Ectodermal cell (in vitro differentiated cells): ENCODE measurements around the gene DCP1A. TPM values are rescaled to one million over a fixed set of nuclear protein-coding genes. Genes with fewer than 3 reads are reported as not detected.
"Not testable (repeated sequence)": the region's sequence is repeated elsewhere in the genome, so short reads cannot be mapped to it uniquely, and the experiment has no call there.

Source experiments
- H3K27ac ChIP-seq: 2 replicates; pipeline ENCODE4 v1.7.0; 2013; ENCODE audit warnings: mild to moderate bottlenecking, low read depth, low read length; ENCODE audit not compliant: insufficient read depth, poor library complexity, severe bottlenecking
- H3K27me3 ChIP-seq: 2 replicates; pipeline ENCODE4 v1.7.0; 2013; ENCODE audit warnings: mild to moderate bottlenecking, low read length; ENCODE audit not compliant: insufficient read depth, control insufficient read depth, poor library complexity, severe bottlenecking
- H3K36me3 ChIP-seq: one replicate; pipeline ENCODE4 v1.7.0; 2013; ENCODE audit warnings: low read length; ENCODE audit not compliant: control insufficient read depth, insufficient read depth
- H3K4me1 ChIP-seq: one replicate; pipeline ENCODE4 v1.7.0; 2013; ENCODE audit warnings: low read length; ENCODE audit not compliant: control insufficient read depth, insufficient read depth
- H3K4me3 ChIP-seq: 2 replicates; pipeline ENCODE4 v1.7.0; 2013; ENCODE audit warnings: low read depth, low read length, control low read depth; ENCODE audit not compliant: insufficient read depth
- H3K9me3 ChIP-seq: 2 replicates; pipeline ENCODE4 v1.7.0; 2013; ENCODE audit warnings: mild to moderate bottlenecking, low read length, moderate library complexity; ENCODE audit not compliant: control insufficient read depth
- WGBS, 2 experiments: methylation state at CpG; one replicate each; pipeline ENCODE4 v1.1.7; 2013; ENCODE audit warnings: missing lambda C conversion rate in 2 of 2; 5-methylcytosine and 5-hydroxymethylcytosine counted together
- polyA plus RNA-seq, 4 experiments: library from polyadenylated mRNA; stranded (reverse); fragments of 50-300 nt; gene quantifications; one replicate each; pipeline ENCODE4 v1.2.3, GENCODE V29; 2013

DCP1A gene
- polyA plus RNA-seq (2013, experiment 1 of 4), result 26.6 TPM
- 23.7 TPM for polyA plus RNA-seq (2013, experiment 2 of 4)
- polyA plus RNA-seq (2013, experiment 3 of 4), result 20.1 TPM
- polyA plus RNA-seq (2013, experiment 4 of 4), result 28.1 TPM

DNA sequence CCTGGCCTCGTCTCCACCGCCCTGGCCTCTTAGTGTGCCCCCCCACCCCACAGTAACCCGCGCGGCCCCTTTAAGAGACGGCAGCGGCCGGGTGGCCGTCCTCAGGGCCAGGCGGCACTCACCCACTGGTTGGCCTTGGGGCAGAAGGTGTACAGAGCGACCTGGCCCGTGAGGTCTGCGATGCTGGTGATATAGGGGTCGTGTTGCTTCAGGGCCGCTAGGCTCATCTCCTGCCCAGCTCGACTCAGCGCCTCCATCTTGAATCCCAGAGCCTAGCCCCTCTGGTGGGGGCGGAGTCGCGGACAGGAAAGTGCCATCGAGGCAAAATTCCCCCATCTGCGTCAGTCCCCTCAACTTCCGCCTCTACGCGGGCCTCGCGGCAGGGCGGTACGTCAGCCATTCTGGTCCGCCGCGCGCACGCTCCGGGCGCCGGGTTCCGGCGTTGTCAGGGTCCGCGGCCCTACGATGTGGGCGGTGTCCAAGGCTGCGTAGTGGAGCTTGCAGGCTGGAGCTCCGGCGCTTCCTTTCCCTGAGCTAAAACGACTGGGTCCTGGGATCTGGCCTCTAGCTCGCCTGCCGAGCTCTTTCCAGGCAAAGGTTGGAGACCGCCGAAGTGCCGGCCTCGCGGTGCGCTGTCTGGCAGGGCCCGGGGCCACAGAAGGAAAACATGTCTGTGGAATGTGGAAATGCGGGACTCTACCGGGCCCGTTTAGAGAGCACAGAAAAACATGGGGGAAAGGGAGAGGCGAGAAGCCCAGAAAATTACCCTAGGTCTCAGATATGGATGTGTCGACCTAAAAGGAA, at the start of gene DCP1A:
Gene DCP1A, minus strand, starts transcription at position 283 of the 804 bp plus-strand sequence. Its CDS starts 26 bp downstream, at position 257.
- no peaks in the 10 kb centered on the region for H3K9me3 ChIP-seq
- H3K4me1 ChIP-seq, result no peaks in the 10 kb centered on the region
- H3K27ac ChIP-seq, result peak within 1 kb of the TSS; percentile 91
- WGBS, 2 experiments, result 2% methylated on average over 61 of the region's 61 CpGs
- peaks cover 6% of the 10 kb centered on the region for H3K36me3 ChIP-seq
- peak within 1 kb of the TSS; percentile 70 for H3K4me3 ChIP-seq
- no peaks in the 10 kb centered on the region for H3K27me3 ChIP-seq

DNA sequence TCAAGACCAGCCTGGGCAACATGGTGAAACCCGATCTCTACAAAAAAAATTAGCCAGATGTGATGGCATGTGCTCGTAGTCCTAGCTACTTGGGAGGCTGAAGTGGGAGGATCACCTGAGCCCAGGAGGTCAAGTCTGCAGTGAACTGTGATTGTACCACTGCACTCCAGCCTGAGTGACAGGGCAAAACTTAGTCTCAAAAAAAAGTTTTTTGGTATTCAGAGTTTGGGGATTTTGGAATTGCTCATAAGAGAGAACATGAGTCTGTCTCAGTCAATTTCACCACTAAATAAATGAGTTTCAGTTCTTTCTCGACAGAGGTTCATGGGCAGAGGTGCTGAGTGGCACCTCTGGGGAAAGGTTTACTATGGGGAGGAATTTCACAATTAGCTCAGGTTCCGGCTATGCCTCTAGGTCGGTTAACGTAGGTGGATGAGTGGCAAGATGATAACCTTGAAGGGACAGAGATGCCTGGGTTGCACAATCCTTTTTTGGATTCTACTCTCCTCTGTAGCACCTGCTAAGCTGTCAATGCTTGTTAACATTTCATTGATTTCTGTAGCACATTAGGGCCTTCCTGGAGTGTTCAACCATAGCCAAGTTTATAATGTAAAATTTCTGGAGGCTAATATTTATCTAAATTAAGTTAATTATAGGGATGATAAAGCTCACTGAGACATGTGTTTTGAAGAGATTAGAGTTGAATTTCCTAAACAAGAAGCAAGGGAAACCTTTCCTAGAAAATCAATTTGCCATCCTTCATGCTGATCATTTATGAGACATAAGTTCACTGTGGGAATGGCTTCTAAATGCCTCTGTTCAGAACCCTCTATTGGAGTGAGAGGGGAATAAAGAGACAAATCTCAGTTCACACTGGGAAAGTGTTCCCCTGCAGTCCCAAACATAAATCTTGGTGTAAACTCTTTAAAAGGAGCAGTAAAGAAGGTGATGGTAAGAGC, 37.4 kb upstream of the DCP1A start:
- 89 to 97% methylated on average over 6 of the region's 6 CpGs for WGBS, 2 experiments
- H3K4me1 ChIP-seq, result no peaks in the 10 kb centered on the region
- H3K4me3 ChIP-seq, result no peak overlapping the region
- H3K36me3 ChIP-seq, result no peaks in the 10 kb centered on the region
- no peaks in the 10 kb centered on the region for H3K27me3 ChIP-seq
- no peak overlapping the region for H3K27ac ChIP-seq
- H3K9me3 ChIP-seq, result no peaks in the 10 kb centered on the region

DNA sequence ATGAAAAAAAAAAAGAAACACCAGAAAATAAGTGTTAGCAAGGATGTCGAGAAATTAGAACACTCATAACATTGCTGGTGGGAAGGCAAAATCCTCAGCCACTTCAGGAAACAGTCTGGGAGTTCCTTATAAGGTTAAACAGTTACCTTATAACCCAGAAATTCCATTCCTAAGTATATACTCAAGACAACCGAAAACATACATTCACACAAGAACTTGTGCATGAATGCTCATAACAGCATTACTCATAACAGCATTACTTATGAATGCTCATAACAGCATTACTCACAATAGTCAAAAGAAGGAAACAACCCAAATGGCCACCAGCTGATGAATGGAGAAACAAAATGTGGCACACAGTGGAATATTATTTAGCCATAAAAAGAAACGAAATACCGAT, 34.8 kb upstream of the DCP1A start:
- no peaks in the 10 kb centered on the region for H3K4me1 ChIP-seq
- H3K9me3 ChIP-seq, result no peaks in the 10 kb centered on the region
- no peak overlapping the region for H3K4me3 ChIP-seq
- 93 to 95% methylated on average over 4 of the region's 4 CpGs for WGBS, 2 experiments
- H3K27me3 ChIP-seq, result no peaks in the 10 kb centered on the region
- H3K36me3 ChIP-seq, result no peaks in the 10 kb centered on the region
- no peak overlapping the region for H3K27ac ChIP-seq

DNA sequence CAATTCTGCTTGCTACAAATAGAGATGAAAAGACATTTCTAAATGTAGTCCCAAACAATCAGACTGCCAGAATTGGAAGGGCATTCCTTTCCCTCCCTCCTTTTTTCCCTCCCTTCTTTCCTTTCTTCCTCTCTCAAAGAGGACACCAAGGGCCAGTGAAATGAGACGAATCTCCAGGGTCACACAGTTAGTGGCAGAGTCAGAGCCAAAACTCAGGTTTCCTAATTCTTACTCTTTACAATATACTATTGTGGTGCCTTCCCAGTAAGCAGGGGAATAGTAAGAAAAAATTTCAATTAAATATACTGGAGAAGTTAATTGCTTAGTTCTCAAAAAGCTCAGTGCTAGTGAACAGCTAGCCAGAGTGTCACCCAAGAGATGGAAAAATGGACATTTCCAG, 33.0 kb upstream of the DCP1A start:
- Histone ChIP-seq H3K27ac (no peak overlapping the region), H3K9me3 (no peaks in the 10 kb centered on the region), H3K36me3 (no peaks in the 10 kb centered on the region), H3K4me3 (no peak overlapping the region), H3K4me1 (no peaks in the 10 kb centered on the region), H3K27me3 (no peaks in the 10 kb centered on the region)
- WGBS, 2 experiments, result 69 to 90% methylated on average over 1 of the region's 1 CpG

DNA sequence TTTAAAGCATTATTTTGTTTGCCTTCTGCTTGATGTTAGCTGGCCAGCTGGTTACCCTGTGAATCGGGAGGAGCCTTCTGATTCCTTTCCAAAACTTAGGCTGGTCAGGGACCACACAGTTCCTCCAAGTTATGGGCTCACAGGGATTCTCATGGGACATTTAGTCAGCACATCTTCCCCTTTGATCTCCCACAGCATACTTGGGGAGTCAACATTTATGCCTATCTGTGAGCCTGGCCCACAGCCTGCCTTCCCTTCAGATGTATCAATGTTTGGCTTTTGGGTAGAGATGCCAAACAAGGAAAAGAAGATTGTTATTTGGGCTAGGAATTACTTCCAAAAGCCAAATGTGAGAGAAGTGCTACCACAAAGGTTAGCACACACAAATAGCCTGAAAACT, 32.6 kb upstream of the DCP1A start:
- Histone ChIP-seq H3K27ac (no peak overlapping the region), H3K4me3 (no peak overlapping the region), H3K36me3 (no peaks in the 10 kb centered on the region), H3K4me1 (no peaks in the 10 kb centered on the region), H3K27me3 (no peaks in the 10 kb centered on the region), H3K9me3 (no peaks in the 10 kb centered on the region)
- 91 to 96% methylated on average over 1 of the region's 1 CpG for WGBS, 2 experiments

DNA sequence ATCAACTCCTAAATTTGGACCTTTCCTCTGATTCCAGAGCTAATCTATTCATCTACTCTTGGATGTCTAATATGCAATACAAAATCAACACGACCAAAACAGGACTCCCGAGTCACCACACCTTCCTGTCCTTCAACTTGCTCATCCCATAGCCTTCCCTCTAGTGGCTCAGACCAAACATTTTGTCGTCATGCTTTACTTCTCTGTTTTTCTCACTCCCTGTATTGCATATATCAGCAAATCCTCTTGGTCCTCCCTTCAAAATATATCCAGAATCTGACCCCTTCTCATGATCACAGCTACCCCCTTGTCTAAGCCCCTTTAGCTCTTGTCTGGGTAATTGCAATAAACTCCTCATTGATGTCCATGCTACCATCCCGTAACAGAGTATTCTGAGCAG, 30.5 kb upstream of the DCP1A start:
- Histone ChIP-seq H3K27me3 (no peaks in the 10 kb centered on the region), H3K4me3 (no peak overlapping the region), H3K4me1 (no peaks in the 10 kb centered on the region), H3K27ac (no peak overlapping the region), H3K36me3 (no peaks in the 10 kb centered on the region), H3K9me3 (no peaks in the 10 kb centered on the region)
- WGBS, 2 experiments, result 87 to 90% methylated on average over 4 of the region's 4 CpGs

DNA sequence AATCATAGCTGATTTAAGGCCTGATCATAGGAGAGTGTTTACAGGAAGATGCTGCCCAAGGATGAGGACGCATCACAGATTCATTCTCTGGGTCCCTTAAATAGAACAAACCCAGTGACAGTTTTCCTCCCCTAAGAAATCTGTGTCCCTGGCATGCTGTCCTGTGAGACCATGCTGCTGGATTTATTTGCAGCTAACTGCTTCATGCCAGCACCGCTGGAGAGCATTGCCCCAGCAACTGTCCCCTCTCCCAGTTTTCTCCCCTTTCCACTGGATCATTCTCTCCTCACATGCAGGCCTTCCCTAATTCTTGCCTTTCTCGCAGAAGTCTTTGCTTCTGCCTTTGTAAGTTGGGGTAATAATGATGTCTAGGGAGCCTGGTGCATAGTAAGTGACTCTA, 29.3 kb upstream of the DCP1A start:
- no peak overlapping the region for H3K4me3 ChIP-seq
- H3K4me1 ChIP-seq, result no peaks in the 10 kb centered on the region
- H3K9me3 ChIP-seq, result no peaks in the 10 kb centered on the region
- no peaks in the 10 kb centered on the region for H3K27me3 ChIP-seq
- H3K36me3 ChIP-seq, result no peaks in the 10 kb centered on the region
- H3K27ac ChIP-seq, result no peak overlapping the region
- 87 to 92% methylated on average over 3 of the region's 3 CpGs for WGBS, 2 experiments

DNA sequence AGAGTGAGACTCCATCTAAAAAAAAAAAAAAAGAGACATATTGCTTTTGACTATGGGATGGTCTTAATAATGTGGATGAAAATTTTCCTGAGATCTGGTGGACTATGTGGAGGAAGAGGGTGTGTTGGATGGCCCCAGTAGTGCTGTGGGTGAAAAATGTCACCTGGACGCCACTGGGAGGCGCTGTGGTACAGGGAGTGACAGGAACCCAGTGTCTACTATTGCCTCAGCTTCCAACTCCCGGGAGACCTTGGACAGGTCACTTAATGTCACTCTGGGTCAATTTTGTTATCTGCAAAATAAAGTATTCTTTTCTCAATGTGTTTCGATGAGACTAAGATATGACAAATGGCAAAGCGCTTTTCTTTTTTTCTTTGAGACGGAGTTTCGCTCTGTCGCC, 27.7 kb upstream of the DCP1A start:
- Histone ChIP-seq H3K36me3 (no peaks in the 10 kb centered on the region), H3K9me3 (no peaks in the 10 kb centered on the region), H3K27ac (no peak overlapping the region), H3K27me3 (no peaks in the 10 kb centered on the region), H3K4me3 (no peak overlapping the region), H3K4me1 (no peaks in the 10 kb centered on the region)
- WGBS, 2 experiments, result 61 to 64% methylated on average over 8 of the region's 8 CpGs

DNA sequence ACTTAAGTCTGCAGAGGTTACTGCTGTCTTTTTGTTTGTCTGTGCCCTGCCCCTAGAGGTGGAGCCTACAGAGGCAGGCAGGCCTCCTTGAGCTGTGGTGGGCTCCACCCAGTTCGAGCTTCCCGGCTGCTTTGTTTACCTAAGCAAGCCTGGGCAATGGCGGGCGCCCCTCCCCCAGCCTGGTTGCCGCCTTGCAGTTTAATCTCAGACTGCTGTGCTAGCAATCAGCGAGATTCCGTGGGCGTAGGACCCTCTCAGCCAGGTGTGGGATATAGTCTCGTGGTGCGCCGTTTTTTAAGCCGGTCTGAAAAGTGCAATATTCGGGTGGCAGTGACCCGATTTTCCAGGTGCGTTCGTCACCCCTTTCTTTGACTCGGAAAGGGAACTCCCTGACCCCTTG, 23.4 kb upstream of the DCP1A start:
- not testable (repeated sequence) for H3K4me3 ChIP-seq, H3K27ac ChIP-seq, H3K9me3 ChIP-seq, H3K4me1 ChIP-seq, H3K27me3 ChIP-seq, H3K36me3 ChIP-seq
- WGBS, 2 experiments, result 61 to 72% methylated on average over 13 to 15 of the region's 17 CpGs

DNA sequence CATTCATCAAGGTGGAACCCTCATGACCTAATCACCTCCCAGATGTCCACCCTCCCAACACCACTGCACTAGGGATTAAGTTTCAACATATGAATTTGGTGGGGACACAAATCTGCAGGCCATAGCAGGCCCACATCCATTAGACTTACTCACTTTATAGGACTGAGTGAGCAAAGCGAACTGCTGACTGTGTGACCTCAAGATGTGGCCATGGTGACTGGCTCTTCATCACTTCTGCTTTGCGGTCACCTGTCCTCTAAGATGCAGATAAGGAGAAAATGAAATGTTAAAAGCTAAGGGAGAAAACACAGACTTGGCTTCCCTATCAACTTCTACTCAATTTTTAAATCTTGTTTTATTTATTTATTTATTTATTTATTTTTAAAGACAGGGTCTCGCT, 14.5 kb upstream of the DCP1A start:
- no peak overlapping the region for H3K4me3 ChIP-seq
- H3K4me1 ChIP-seq, result no peaks in the 10 kb centered on the region
- WGBS, 2 experiments, result 98 to 100% methylated on average over 3 of the region's 3 CpGs
- no peak overlapping the region for H3K27ac ChIP-seq
- no peaks in the 10 kb centered on the region for H3K36me3 ChIP-seq
- H3K9me3 ChIP-seq, result no peaks in the 10 kb centered on the region
- no peaks in the 10 kb centered on the region for H3K27me3 ChIP-seq
